H1 (cell line): ENCODE results near the gene NT5M.

Source experiments
- CEBPB ChIP-seq: IDR thresholded peaks from 2 replicates; pipeline ENCODE4 v1.6.1; 2012; ENCODE audit warnings: low read depth, low read length
- EP300 ChIP-seq, 2 experiments: IDR thresholded peaks; 1 replicate in 1 of 2; 2 replicates in 1 of 2; pipeline ENCODE4 v1.6.1; 2011 to 2012; ENCODE audit warnings: low read depth in 2 of 2, low read length in 2 of 2, mild to moderate bottlenecking in 2 of 2, borderline replicate concordance in 1 of 2, inconsistent platforms in 1 of 2, moderate library complexity in 1 of 2
- POLR2A ChIP-seq, 2 experiments: IDR thresholded peaks; 1 replicate in 1 of 2; 2 replicates in 1 of 2; pipeline ENCODE4 v1.6.1; 2011; ENCODE audit warnings: low read depth in 2 of 2, low read length in 2 of 2, mild to moderate bottlenecking in 2 of 2; ENCODE audit errors: control extremely low read depth in 1 of 2
- POLR2AphosphoS5 ChIP-seq: IDR thresholded peaks from 2 replicates; pipeline ENCODE4 v1.6.1; 2011; ENCODE audit warnings: low read depth, low read length
- SIN3A ChIP-seq, 2 experiments: IDR thresholded peaks in 1 of 2; conservative IDR thresholded peaks in 1 of 2; 2 replicates each; pipeline ENCODE4 v1.6.1; 2011 to 2012; ENCODE audit warnings: low read length in 2 of 2, improper control_type of control experiment in 1 of 2, low read depth in 1 of 2, mild to moderate bottlenecking in 1 of 2
- SP1 ChIP-seq: IDR thresholded peaks from 2 replicates; pipeline ENCODE4 v1.6.1; 2011; ENCODE audit warnings: low read depth, low read length
- TF ChIP-seq, protein P1 (sequence below), 3 experiments: IDR thresholded peaks; 1 replicate in 2 of 3; 2 replicates in 1 of 3; pipeline versions ENCODE4 v1.5.1 to v1.6.1; 2011; ENCODE audit warnings: low read length in 3 of 3, mild to moderate bottlenecking in 3 of 3, inconsistent platforms in 2 of 3, low read depth in 1 of 3, moderate library complexity in 1 of 3; ENCODE audit not compliant: insufficient read depth in 1 of 3; ENCODE audit errors: control extremely low read depth in 1 of 3
- TF ChIP-seq, protein P2 (sequence below): IDR thresholded peaks from 2 replicates; pipeline ENCODE4 v1.6.1; 2011; ENCODE audit warnings: low read length, improper control_type of control experiment
- TF ChIP-seq, protein P3 (sequence below): IDR thresholded peaks from 2 replicates; pipeline ENCODE4 v1.6.1; 2011; ENCODE audit warnings: low read depth, mild to moderate bottlenecking, low read length; ENCODE audit not compliant: insufficient read depth

DNA sequence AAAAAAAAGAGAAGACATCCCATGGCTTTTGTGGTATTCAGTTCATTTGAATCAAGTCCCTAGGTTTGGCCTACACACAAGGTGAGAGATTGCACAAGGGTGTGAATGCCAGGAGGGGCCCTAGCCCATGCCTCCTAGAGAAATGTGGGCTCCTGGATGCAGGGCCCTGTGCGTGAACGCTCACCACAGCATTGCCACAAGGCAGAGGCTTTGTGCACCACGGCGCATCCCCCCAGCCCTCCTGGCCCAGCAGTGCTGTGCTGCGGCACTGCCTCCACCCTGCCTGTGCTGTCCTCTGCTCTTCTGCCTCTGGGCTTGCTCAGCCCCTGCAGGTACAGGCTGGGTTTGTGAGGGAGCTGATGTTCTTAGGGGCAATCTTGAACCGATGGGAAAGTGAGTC is 92.7 kb downstream of the NT5M start:
- no peak for TF ChIP-seq POLR2AphosphoS5
- TF ChIP-seq, protein P1, sequence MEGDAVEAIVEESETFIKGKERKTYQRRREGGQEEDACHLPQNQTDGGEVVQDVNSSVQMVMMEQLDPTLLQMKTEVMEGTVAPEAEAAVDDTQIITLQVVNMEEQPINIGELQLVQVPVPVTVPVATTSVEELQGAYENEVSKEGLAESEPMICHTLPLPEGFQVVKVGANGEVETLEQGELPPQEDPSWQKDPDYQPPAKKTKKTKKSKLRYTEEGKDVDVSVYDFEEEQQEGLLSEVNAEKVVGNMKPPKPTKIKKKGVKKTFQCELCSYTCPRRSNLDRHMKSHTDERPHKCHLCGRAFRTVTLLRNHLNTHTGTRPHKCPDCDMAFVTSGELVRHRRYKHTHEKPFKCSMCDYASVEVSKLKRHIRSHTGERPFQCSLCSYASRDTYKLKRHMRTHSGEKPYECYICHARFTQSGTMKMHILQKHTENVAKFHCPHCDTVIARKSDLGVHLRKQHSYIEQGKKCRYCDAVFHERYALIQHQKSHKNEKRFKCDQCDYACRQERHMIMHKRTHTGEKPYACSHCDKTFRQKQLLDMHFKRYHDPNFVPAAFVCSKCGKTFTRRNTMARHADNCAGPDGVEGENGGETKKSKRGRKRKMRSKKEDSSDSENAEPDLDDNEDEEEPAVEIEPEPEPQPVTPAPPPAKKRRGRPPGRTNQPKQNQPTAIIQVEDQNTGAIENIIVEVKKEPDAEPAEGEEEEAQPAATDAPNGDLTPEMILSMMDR (IDR thresholded peaks at IDR 0.05; ENCODE audit: control extremely low read depth in 1 of 3, insufficient read depth in 1 of 3, low read depth in 1 of 3, low read length in 3 of 3) = no peak
- no peak for TF ChIP-seq SP1
- TF ChIP-seq, protein P2, sequence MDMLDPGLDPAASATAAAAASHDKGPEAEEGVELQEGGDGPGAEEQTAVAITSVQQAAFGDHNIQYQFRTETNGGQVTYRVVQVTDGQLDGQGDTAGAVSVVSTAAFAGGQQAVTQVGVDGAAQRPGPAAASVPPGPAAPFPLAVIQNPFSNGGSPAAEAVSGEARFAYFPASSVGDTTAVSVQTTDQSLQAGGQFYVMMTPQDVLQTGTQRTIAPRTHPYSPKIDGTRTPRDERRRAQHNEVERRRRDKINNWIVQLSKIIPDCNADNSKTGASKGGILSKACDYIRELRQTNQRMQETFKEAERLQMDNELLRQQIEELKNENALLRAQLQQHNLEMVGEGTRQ = no peak
- TF ChIP-seq POLR2A (IDR thresholded peaks at IDR 0.05; ENCODE audit: control extremely low read depth in 1 of 2, low read depth in 2 of 2, low read length in 2 of 2) = no peak
- TF ChIP-seq, protein P3, sequence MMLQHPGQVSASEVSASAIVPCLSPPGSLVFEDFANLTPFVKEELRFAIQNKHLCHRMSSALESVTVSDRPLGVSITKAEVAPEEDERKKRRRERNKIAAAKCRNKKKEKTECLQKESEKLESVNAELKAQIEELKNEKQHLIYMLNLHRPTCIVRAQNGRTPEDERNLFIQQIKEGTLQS = no peak
- no peak for TF ChIP-seq EP300 (IDR thresholded peaks at IDR 0.05; ENCODE audit: borderline replicate concordance in 1 of 2, low read depth in 2 of 2, low read length in 2 of 2)
- TF ChIP-seq CEBPB = no peak
- TF ChIP-seq SIN3A (conservative IDR thresholded peaks at IDR 0.05 in 1 of 2, IDR thresholded peaks at IDR 0.05 in 1 of 2; ENCODE audit: low read depth in 1 of 2, low read length in 2 of 2) = no peak
